K562 (cell line): ENCODE data around the gene EIF3K. TPM values are rescaled to one million over a fixed set of nuclear protein-coding genes. Genes with fewer than 3 reads are reported as not detected.

Experiments
- ATAC-seq: fragments of 200-7000 bp; cut with Tn5 transposase; 3 replicates; pipeline ENCODE4 v1.9.1; 2020; ENCODE audit warnings: moderate library complexity
- BruUV-seq: library from RNA; stranded (reverse); fragments of 400-500 nt; replicated peaks from 2 replicates; lab custom pipeline; 2021; lab: Mats Ljungman, UMichigan
- CTCF ChIA-PET: fragments of 300-600 bp; formaldehyde crosslinking; extraction: SDS; loops from one replicate; lab custom pipeline; 2021; ENCODE audit warnings: low intra/inter-chr PET ratio; lab: Yijun Ruan, JAX
- POLR2A ChIA-PET: fragments of 300-600, 350-650 bp; sonication (Branson Sonifier 250); formaldehyde crosslinking; extraction: SDS; loops from one replicate; lab custom pipeline; 2021; ENCODE audit warnings: antibody characterized with exemption, inconsistent platforms; lab: Yijun Ruan, JAX
- DNase-seq, 4 experiments: peaks; one replicate each; pipeline versions ENCODE4 v3.0.0 to v3.0.0-alpha.2; 2011 to 2018; ENCODE audit warnings: low spot score in 3 of 4, mixed read lengths in 3 of 4; ENCODE audit errors: extremely low read depth in 1 of 4
- FAIRE-seq: peaks from 2 replicates; lab custom pipeline; 2011; peaks lifted over from hg19 to GRCh38; lab: Jason Lieb, UNC
- H2AFZ ChIP-seq: 2 replicates; pipeline ENCODE4 v1.6.0; 2011; ENCODE audit warnings: low read depth, low read length, control low read depth, inconsistent platforms
- H3K27ac ChIP-seq: fragments of 200-600 bp; 3 replicates; pipeline ENCODE4 v1.8.0; 2011; ENCODE audit warnings: low read depth, mild to moderate bottlenecking, control low read depth, inconsistent platforms, low read length, moderate library complexity, mixed read lengths; ENCODE audit errors: extremely low read depth
- H3K27me3 ChIP-seq, 2 experiments: fragments of 300-600 bp in 1 of 2; 2 replicates in 1 of 2; 3 replicates in 1 of 2; pipeline versions ENCODE4 v1.6.0 to v1.8.0; 2011; ENCODE audit warnings: inconsistent platforms in 2 of 2, low read length in 2 of 2, mild to moderate bottlenecking in 1 of 2, mixed read lengths in 1 of 2, moderate library complexity in 1 of 2; ENCODE audit not compliant: control insufficient read depth in 2 of 2, insufficient read depth in 2 of 2
- H3K36me3 ChIP-seq: fragments of 300-600 bp; 3 replicates; pipeline ENCODE4 v1.8.0; 2011; ENCODE audit warnings: mild to moderate bottlenecking, low read length, inconsistent platforms; ENCODE audit not compliant: control insufficient read depth, insufficient read depth
- H3K4me1 ChIP-seq, 2 experiments: fragments of 200-600 bp in 1 of 2; replicated peaks in 1 of 2; 2 replicates in 1 of 2; 3 replicates in 1 of 2; pipeline versions ENCODE4 v1.5.1 to v1.8.0; 2011; ENCODE audit warnings: inconsistent platforms in 2 of 2, low read length in 2 of 2, mild to moderate bottlenecking in 1 of 2, mixed read lengths in 1 of 2, moderate library complexity in 1 of 2; ENCODE audit not compliant: control insufficient read depth in 2 of 2, insufficient read depth in 2 of 2
- H3K4me2 ChIP-seq: 2 replicates; pipeline ENCODE4 v1.6.1; 2011; ENCODE audit warnings: low read length, control low read depth, inconsistent platforms, mixed read lengths; ENCODE audit not compliant: insufficient read depth
- H3K4me3 ChIP-seq: fragments of 200-600 bp; sonication (generic), shearing (Covaris generic); 2 replicates; pipeline ENCODE4 v1.5.1; 2016; ENCODE audit warnings: control low read depth, inconsistent platforms
- H3K79me2 ChIP-seq: fragments of 200-600 bp; 3 replicates; pipeline ENCODE4 v1.8.0; 2011; ENCODE audit warnings: low read length, inconsistent platforms; ENCODE audit not compliant: control insufficient read depth, insufficient read depth
- H3K9ac ChIP-seq, 2 experiments: 2 replicates each; pipeline versions ENCODE4 v1.6.0 to v1.6.1; 2011; ENCODE audit warnings: low read depth in 2 of 2, low read length in 2 of 2, control low read depth in 1 of 2, inconsistent platforms in 1 of 2, mild to moderate bottlenecking in 1 of 2, mixed read lengths in 1 of 2; ENCODE audit not compliant: insufficient read depth in 1 of 2
- H3K9me1 ChIP-seq: one replicate; pipeline ENCODE4 v1.6.0; 2011; ENCODE audit warnings: inconsistent platforms, mild to moderate bottlenecking, low read length, moderate library complexity; ENCODE audit not compliant: control insufficient read depth, insufficient read depth
- H3K9me3 ChIP-seq: replicated peaks from 2 replicates; pipeline ENCODE4 v1.5.1; 2011; ENCODE audit warnings: low read depth, low read length, inconsistent platforms; ENCODE audit not compliant: control insufficient read depth, insufficient read depth
- H4K20me1 ChIP-seq: replicated peaks from 2 replicates; pipeline ENCODE4 v1.6.1; 2011; ENCODE audit warnings: low read length, inconsistent platforms, mixed read lengths; ENCODE audit not compliant: control insufficient read depth, insufficient read depth
- CREM ChIP-seq: IDR thresholded peaks from 2 replicates; pipeline ENCODE4 v1.6.1; 2014; ENCODE audit warnings: antibody characterized with exemption, low read depth
- NCOA2 ChIP-seq, 2 experiments: fragments of 450-650 bp; IDR thresholded peaks; 2 replicates each; pipeline ENCODE4 v1.6.1; 2018; ENCODE audit warnings: mild to moderate bottlenecking in 2 of 2, moderate library complexity in 1 of 2; ENCODE audit not compliant: partially characterized antibody in 2 of 2
- TAF7 ChIP-seq: fragments of 450-650 bp; IDR thresholded peaks from 2 replicates; pipeline ENCODE4 v1.6.1; 2016; ENCODE audit warnings: missing genetic modification characterization, missing compliant biosample characterization
- ZNF175 ChIP-seq: fragments of 200-800 bp; sonication (Bioruptor generic); IDR thresholded peaks from 2 replicates; pipeline ENCODE4 v1.6.1; 2016; ENCODE audit warnings: low read depth, mild to moderate bottlenecking, missing genetic modification characterization, missing compliant biosample characterization
- ZNF277 ChIP-seq: fragments of 250-450 bp; sonication (Bioruptor Pico); IDR thresholded peaks from 2 replicates; pipeline ENCODE4 v1.8.0; 2022; ENCODE audit warnings: inconsistent platforms, mild to moderate bottlenecking, moderate library complexity, borderline replicate concordance
- ZNF511 ChIP-seq: sonication (generic); formaldehyde crosslinking; IDR thresholded peaks from 2 replicates; pipeline ENCODE4 v1.8.0; 2022; ENCODE audit warnings: mild to moderate bottlenecking, missing genetic modification reagents
- WGBS: fragments of 100-300 bp; shearing (Covaris generic); methylation state at CpG from one replicate; pipeline ENCODE4 v1.1.6; 2016; ENCODE audit warnings: low coverage, mixed read lengths; ENCODE audit not compliant: insufficient coverage; ENCODE audit errors: missing lambda C conversion rate; 5-methylcytosine and 5-hydroxymethylcytosine counted together
- in situ Hi-C: fragments of 300-500 bp; cut with MboI; formaldehyde crosslinking; loops from 4 replicates; pipeline ENCODE4 v1.15.0; 2018; ENCODE audit warnings: inconsistent platforms, mixed read lengths
- intact Hi-C: fragments of 100-400 bp; cut with micrococcal nuclease; formaldehyde crosslinking; loops from 2 replicates; pipeline ENCODE4 v1.14.2; 2022
- polyA plus RNA-seq, 8 experiments: library from polyadenylated mRNA; depleted of rRNA in 4 of 8; stranded (reverse) in 5 of 8; unstranded in 3 of 8; fragments of >200 nt; fragmentation: Nextera tagmentation in 2 of 8; fragmentation: Illumina TruSeq in 1 of 8; extraction: Ambion mirVana in 2 of 8; extraction: Trizol in 1 of 8; gene quantifications; 2 replicates each; pipeline versions ENCODE4 v1.2.1 to v1.2.3, GENCODE V29; 2011 to 2014; ENCODE audit warnings: inconsistent platforms in 1 of 8, missing spikeins in 1 of 8
- total RNA-seq, 7 experiments: library from RNA; depleted of rRNA in 6 of 7; stranded (reverse); fragments of >200 nt in 6 of 7; fragmentation: Illumina TruSeq in 2 of 7; extraction: Trizol in 2 of 7; gene quantifications; 2 replicates each; pipeline versions ENCODE4 v1.2.1 to v1.2.3, GENCODE V29; 2011 to 2021; ENCODE audit warnings: low replicate concordance in 1 of 7

The EIF3K gene
- total and polyA plus RNA-seq, 9 of the 15 experiments (the other 6 are each of a cell fraction or from before 2014, with no cell fraction given), result 387 to 1,827 (median 733) TPM

GRCh38 chr19:38587562-38587961 lies 31.4 kb upstream of the EIF3K start:
- ChIA-PET CTCF (no interaction called here), POLR2A (interaction anchor here (1.6 kb wide), 1 partner anchor 15 kb away, joined by 5 read pairs; no protein-coding TSS in a partner anchor)
- no peak for TF ChIP-seq ZNF277
- no peak for TF ChIP-seq ZNF175 (CRISPR knock-in tag)
- TF ChIP-seq TAF7 (tag), result no peak
- no peak for TF ChIP-seq CREM
- no peak for TF ChIP-seq ZNF511
- no peak for TF ChIP-seq NCOA2 (IDR thresholded peaks at IDR 0.05; ENCODE audit: partially characterized antibody in 2 of 2)
- Histone ChIP-seq H4K20me1 (no peaks in the 10 kb centered on the region), H2AFZ (no peak overlapping the region), H3K4me3 (no peak overlapping the region), H3K4me1 (no peaks in the 10 kb centered on the region), H3K79me2 (no peaks in the 10 kb centered on the region), H3K9ac (no peak overlapping the region), H3K27me3 (no peaks in the 10 kb centered on the region), H3K9me3 (no peaks in the 10 kb centered on the region), H3K36me3 (no peaks in the 10 kb centered on the region), H3K27ac (no peak overlapping the region), H3K4me2 (no peak overlapping the region), H3K9me1 (no peaks in the 10 kb centered on the region)
- ATAC-seq, result no peak
- in situ Hi-C loops, result no loop called here
- no peak for DNase-seq
- no TSS peak for BruUV-seq
- no peak for FAIRE-seq
- WGBS, result 21% methylated on average over 2 of the region's 2 CpGs
- intact Hi-C loops, result no loop called here
